K562 (cell line): Measurements from ENCODE around the gene USP22. TPM values are rescaled to one million over a fixed set of nuclear protein-coding genes. Genes with fewer than 3 reads are reported as not detected.

Experiments used
- CTBP1 ChIP-seq: fragments of 450-650 bp; IDR thresholded peaks from 2 replicates; pipeline ENCODE4 v1.6.1; 2016; ENCODE audit warnings: borderline replicate concordance
- CXXC5 ChIP-seq: fragments of 250-450 bp; sonication (Bioruptor Pico); IDR thresholded peaks from 2 replicates; pipeline ENCODE4 v1.8.0; 2022; ENCODE audit warnings: inconsistent platforms, mild to moderate bottlenecking, moderate library complexity
- EHMT2 ChIP-seq: fragments of 450-650 bp; IDR thresholded peaks from 2 replicates; pipeline ENCODE4 v1.6.1; 2018; ENCODE audit warnings: antibody characterized with exemption
- GABPB1 ChIP-seq: sonication (generic); formaldehyde crosslinking; IDR thresholded peaks from 2 replicates; pipeline ENCODE4 v1.8.0; 2022; ENCODE audit warnings: mild to moderate bottlenecking, missing genetic modification reagents
- GABPB2 ChIP-seq: fragments of 250-450 bp; sonication (Bioruptor Pico); conservative IDR thresholded peaks from 2 replicates; pipeline ENCODE4 v1.5.1; 2021; ENCODE audit warnings: mild to moderate bottlenecking
- KDM5B ChIP-seq: fragments of 200-600 bp; sonication (generic); IDR thresholded peaks from 2 replicates; pipeline ENCODE4 v1.6.1; 2012; ENCODE audit warnings: low read depth, mild to moderate bottlenecking, moderate library complexity, low read length, control low read depth, inconsistent platforms; ENCODE audit not compliant: insufficient replicate concordance
- L3MBTL2 ChIP-seq: fragments of 450-650 bp; IDR thresholded peaks from 2 replicates; pipeline ENCODE4 v1.6.1; 2016; ENCODE audit warnings: mild to moderate bottlenecking, moderate library complexity
- MCM7 ChIP-seq, 2 experiments: fragments of 450-650 bp; IDR thresholded peaks; 2 replicates each; pipeline ENCODE4 v1.6.1; 2016 to 2018
- MEIS2 ChIP-seq: fragments of 450-650 bp; IDR thresholded peaks from 2 replicates; pipeline ENCODE4 v1.6.1; 2014; ENCODE audit warnings: mild to moderate bottlenecking; ENCODE audit not compliant: partially characterized antibody
- NFYB ChIP-seq: IDR thresholded peaks from 2 replicates; pipeline ENCODE4 v1.6.1; 2011; ENCODE audit warnings: mild to moderate bottlenecking, moderate library complexity; ENCODE audit not compliant: insufficient read length; ENCODE audit errors: extremely low read depth
- PBX2 ChIP-seq, 2 experiments: IDR thresholded peaks in 1 of 2; conservative IDR thresholded peaks in 1 of 2; 2 replicates each; pipeline ENCODE4 v1.6.1; 2016; ENCODE audit warnings: low read depth in 2 of 2, mild to moderate bottlenecking in 1 of 2, missing compliant biosample characterization in 1 of 2, missing genetic modification characterization in 1 of 2, moderate library complexity in 1 of 2
- RBFOX2 ChIP-seq: fragments of 200-400 bp; formaldehyde crosslinking; IDR thresholded peaks from 2 replicates; pipeline ENCODE4 v1.6.1; 2017; ENCODE audit warnings: low read depth, mild to moderate bottlenecking, low read length, moderate library complexity
- SOX6 ChIP-seq: fragments of 450-650 bp; IDR thresholded peaks from 2 replicates; pipeline ENCODE4 v1.6.1; 2014; ENCODE audit warnings: mild to moderate bottlenecking
- U2AF1 ChIP-seq: fragments of 200-400 bp; formaldehyde crosslinking; optimal IDR thresholded peaks from 2 replicates; pipeline ENCODE3; 2017; ENCODE audit warnings: mild to moderate bottlenecking, low read depth, low read length, moderate library complexity
- YY1 ChIP-seq, 3 experiments: IDR thresholded peaks; 2 replicates each; pipeline ENCODE4 v1.6.1; 2011; ENCODE audit warnings: low read length in 2 of 3, mild to moderate bottlenecking in 2 of 3, moderate library complexity in 2 of 3, borderline replicate concordance in 1 of 3, control low read depth in 1 of 3, low read depth in 1 of 3; ENCODE audit not compliant: insufficient read depth in 3 of 3, insufficient replicate concordance in 2 of 3, control insufficient read depth in 1 of 3, insufficient read length in 1 of 3; ENCODE audit errors: extremely low read depth in 1 of 3
- ZNF445 ChIP-seq: fragments of 250-450 bp; sonication (Bioruptor Pico); IDR thresholded peaks from 2 replicates; pipeline ENCODE4 v1.4.0; 2020; ENCODE audit warnings: low read depth, mild to moderate bottlenecking, moderate library complexity
- ZNF561 ChIP-seq: fragments of 450-650 bp; formaldehyde crosslinking; conservative IDR thresholded peaks from 2 replicates; pipeline ENCODE4 v1.4.0; 2020; ENCODE audit warnings: mild to moderate bottlenecking, moderate library complexity
- polyA plus RNA-seq, 8 experiments: library from polyadenylated mRNA; depleted of rRNA in 4 of 8; stranded (reverse) in 5 of 8; unstranded in 3 of 8; fragments of >200 nt; fragmentation: Nextera tagmentation in 2 of 8; fragmentation: Illumina TruSeq in 1 of 8; extraction: Ambion mirVana in 2 of 8; extraction: Trizol in 1 of 8; gene quantifications; 2 replicates each; pipeline versions ENCODE4 v1.2.1 to v1.2.3, GENCODE V29; 2011 to 2014; ENCODE audit warnings: inconsistent platforms in 1 of 8, missing spikeins in 1 of 8
- total RNA-seq, 7 experiments: library from RNA; depleted of rRNA in 6 of 7; stranded (reverse); fragments of >200 nt in 6 of 7; fragmentation: Illumina TruSeq in 2 of 7; extraction: Trizol in 2 of 7; gene quantifications; 2 replicates each; pipeline versions ENCODE4 v1.2.1 to v1.2.3, GENCODE V29; 2011 to 2021; ENCODE audit warnings: low replicate concordance in 1 of 7
- TF ChIP-seq, protein P1 (sequence below): fragments of 450-650 bp; formaldehyde crosslinking; IDR thresholded peaks from 2 replicates; pipeline ENCODE4 v1.4.0; 2020; ENCODE audit warnings: mild to moderate bottlenecking, moderate library complexity
- TF ChIP-seq, protein P2 (sequence below): fragments of 200-800 bp; sonication (Bioruptor generic); IDR thresholded peaks from 2 replicates; pipeline ENCODE4 v1.6.1; 2017; ENCODE audit warnings: missing genetic modification characterization, missing compliant biosample characterization

USP22 gene
- total and polyA plus RNA-seq, 9 of the 15 experiments (the other 6 are each of a cell fraction or from before 2014, with no cell fraction given): 6.5 to 113 (median 58.9) TPM

GRCh38 chr17:21043296-21044232, 753 bp upstream of the USP22 start (continued):
- TF ChIP-seq, protein P1, sequence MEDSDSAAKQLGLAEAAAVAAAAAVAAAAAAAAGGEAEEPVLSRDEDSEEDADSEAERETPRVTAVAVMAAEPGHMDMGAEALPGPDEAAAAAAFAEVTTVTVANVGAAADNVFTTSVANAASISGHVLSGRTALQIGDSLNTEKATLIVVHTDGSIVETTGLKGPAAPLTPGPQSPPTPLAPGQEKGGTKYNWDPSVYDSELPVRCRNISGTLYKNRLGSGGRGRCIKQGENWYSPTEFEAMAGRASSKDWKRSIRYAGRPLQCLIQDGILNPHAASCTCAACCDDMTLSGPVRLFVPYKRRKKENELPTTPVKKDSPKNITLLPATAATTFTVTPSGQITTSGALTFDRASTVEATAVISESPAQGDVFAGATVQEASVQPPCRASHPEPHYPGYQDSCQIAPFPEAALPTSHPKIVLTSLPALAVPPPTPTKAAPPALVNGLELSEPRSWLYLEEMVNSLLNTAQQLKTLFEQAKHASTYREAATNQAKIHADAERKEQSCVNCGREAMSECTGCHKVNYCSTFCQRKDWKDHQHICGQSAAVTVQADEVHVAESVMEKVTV (CRISPR knock-in tag): peak; percentile 22; the same call in 1 of the 2 replicates
- TF ChIP-seq L3MBTL2 (peak; percentile 70), GABPB1 (CRISPR knock-in tag) (peak; percentile 58; the same call in 1 of the 2 replicates), YY1 (IDR thresholded peaks at IDR 0.05; ENCODE audit: borderline replicate concordance in 1 of 3, control insufficient read depth in 1 of 3, extremely low read depth in 1 of 3, insufficient read depth in 3 of 3, insufficient read length in 1 of 3, insufficient replicate concordance in 2 of 3, low read depth in 1 of 3, low read length in 2 of 3) (peak in 2 of 3 experiments; percentile 69 to 71), RBFOX2 (peak; percentile 83), SOX6 (0 out of 2 replicates have a peak, but pooled peaks have one; percentile 26), PBX2 (CRISPR knock-in tag; IDR thresholded peaks at IDR 0.05; ENCODE audit: low read depth) (no peak), PBX2 (tag; conservative IDR thresholded peaks at IDR 0.05; ENCODE audit: low read depth) (peak; percentile 46; the same call in 1 of the 2 replicates), ZNF445 (0 out of 2 replicates have a peak, but pooled peaks have one; percentile 38), MCM7 (IDR thresholded peaks at IDR 0.05) (no peak), U2AF1 (no peak), NFYB (peak; percentile 17), ZNF561 (CRISPR knock-in tag) (no peak), CTBP1 (peak; percentile 80), GABPB2 (CRISPR knock-in tag) (no peak), KDM5B (peak; percentile 75), MEIS2 (peak; percentile 51), CXXC5 (CRISPR knock-in tag) (peak; percentile 60), EHMT2 (no peak)
- TF ChIP-seq, protein P2, sequence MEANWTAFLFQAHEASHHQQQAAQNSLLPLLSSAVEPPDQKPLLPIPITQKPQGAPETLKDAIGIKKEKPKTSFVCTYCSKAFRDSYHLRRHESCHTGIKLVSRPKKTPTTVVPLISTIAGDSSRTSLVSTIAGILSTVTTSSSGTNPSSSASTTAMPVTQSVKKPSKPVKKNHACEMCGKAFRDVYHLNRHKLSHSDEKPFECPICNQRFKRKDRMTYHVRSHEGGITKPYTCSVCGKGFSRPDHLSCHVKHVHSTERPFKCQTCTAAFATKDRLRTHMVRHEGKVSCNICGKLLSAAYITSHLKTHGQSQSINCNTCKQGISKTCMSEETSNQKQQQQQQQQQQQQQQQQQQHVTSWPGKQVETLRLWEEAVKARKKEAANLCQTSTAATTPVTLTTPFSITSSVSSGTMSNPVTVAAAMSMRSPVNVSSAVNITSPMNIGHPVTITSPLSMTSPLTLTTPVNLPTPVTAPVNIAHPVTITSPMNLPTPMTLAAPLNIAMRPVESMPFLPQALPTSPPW (CRISPR knock-in tag): peak; percentile 99
